ENCODE results near the gene ANO10.

ANO10 gene

DNA sequence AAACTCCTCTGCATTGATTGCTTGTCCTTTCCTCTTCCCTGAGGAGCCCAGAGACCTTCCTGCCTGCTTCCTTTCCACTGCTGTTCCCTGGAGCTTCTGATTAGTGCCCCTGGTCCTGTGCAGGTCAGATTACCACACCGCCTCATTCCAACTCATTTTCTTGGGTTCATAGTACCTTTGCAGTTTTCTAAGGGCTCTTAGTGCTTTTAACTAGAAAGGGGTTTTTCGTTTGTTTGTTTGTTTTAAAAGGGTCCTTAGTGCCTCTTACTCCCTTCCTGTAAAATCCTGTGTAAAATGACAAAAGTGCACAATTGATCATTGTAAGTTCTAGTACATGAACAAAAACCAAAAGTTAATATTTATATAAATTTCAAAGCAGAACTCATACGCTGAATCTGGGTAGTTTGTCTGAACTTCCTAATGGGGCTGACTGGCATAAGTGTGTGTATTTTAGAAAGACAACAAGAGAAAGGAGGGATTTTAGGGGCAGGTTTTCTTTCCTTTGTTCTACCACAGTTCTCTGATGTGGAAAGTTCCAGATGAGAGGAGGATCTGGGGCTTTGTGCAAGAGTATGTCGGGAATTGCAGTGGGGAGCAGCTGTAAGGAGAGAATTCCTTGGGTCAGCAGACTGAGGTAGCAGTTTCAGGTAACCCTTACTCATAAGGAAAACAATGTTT lies 304.9 kb downstream of the ANO10 start:
- TF ChIP-seq Cebpa-rat (IDR thresholded peaks at IDR 0.05): no peak
- Histone ChIP-seq H4K20me1 (peaks cover 0 to 46% (median 9%) of the 10 kb centered on the region in 11 experiments; a peak in 11 of 22 replicates), H3K27me3 (no peaks in the 10 kb centered on the region), H3K4me1 (peaks cover 0 to 15% (median 8%) of the 10 kb centered on the region in 10 experiments; a peak in 14 of 20 replicates), H3K36me3 (peaks cover 15 to 88% (median 48%) of the 10 kb centered on the region in 11 experiments; a peak in 21 of 22 replicates), H3K9me3 (replicated peaks in 1 of 11) (peaks cover 0 to 14% (median 8%) of the 10 kb centered on the region in 11 experiments; a peak in 11 of 22 replicates), H3K4me3 (no peak overlapping the region), H3K9ac (no peak overlapping the region), H3K27ac (no peak overlapping the region), H3K4me2 (no peak overlapping the region)

All from BLaER1 treated with 17β-estradiol and CSF1 and Interleukin-3, amounts not matched to agents 10 nM and 100 nM (cell line).